Hepatocyte (in vitro differentiated cells): ENCODE data around the gene NPAS3. TPM values are rescaled to one million over a fixed set of nuclear protein-coding genes. Genes with fewer than 3 reads are reported as not detected.

Source experiments
- DNase-seq: peaks from one replicate; pipeline ENCODE4 v3.0.0-alpha.2; 2016; ENCODE audit warnings: low spot score
- H2AFZ ChIP-seq: fragments of 200-600 bp; sonication (generic); 2 replicates; pipeline ENCODE4 v1.6.0; 2016; ENCODE audit warnings: antibody characterized with exemption, mild to moderate bottlenecking
- H3K27ac ChIP-seq: fragments of 200-600 bp; sonication (generic); 2 replicates; pipeline ENCODE4 v1.5.1; 2016; ENCODE audit warnings: mild to moderate bottlenecking
- H3K27me3 ChIP-seq: fragments of 200-600 bp; sonication (generic); 2 replicates; pipeline ENCODE4 v1.6.1; 2016
- H3K36me3 ChIP-seq: fragments of 200-600 bp; sonication (generic); replicated peaks from 2 replicates; pipeline ENCODE4 v1.5.1; 2016; ENCODE audit warnings: low read depth; ENCODE audit not compliant: insufficient read depth
- H3K4me1 ChIP-seq: fragments of 200-600 bp; sonication (generic); 2 replicates; pipeline ENCODE4 v1.5.1; 2016; ENCODE audit warnings: mild to moderate bottlenecking, moderate library complexity; ENCODE audit not compliant: insufficient read depth
- H3K4me2 ChIP-seq: fragments of 200-600 bp; sonication (generic); 2 replicates; pipeline ENCODE4 v1.6.0; 2016
- H3K4me3 ChIP-seq: fragments of 200-600 bp; sonication (generic); 2 replicates; pipeline ENCODE4 v1.5.1; 2016; ENCODE audit warnings: mild to moderate bottlenecking
- H3K79me2 ChIP-seq: fragments of 200-600 bp; sonication (generic); 2 replicates; pipeline ENCODE4 v1.6.0; 2017; ENCODE audit warnings: mild to moderate bottlenecking
- H3K9me2 ChIP-seq: fragments of 200-600 bp; sonication (generic); replicated peaks from 2 replicates; pipeline ENCODE4 v1.6.0; 2017; ENCODE audit warnings: mild to moderate bottlenecking; ENCODE audit not compliant: insufficient read depth
- H3K9me3 ChIP-seq: fragments of 200-600 bp; sonication (generic); 2 replicates; pipeline ENCODE4 v1.5.1; 2016; ENCODE audit warnings: low read depth, mild to moderate bottlenecking
- H4K20me1 ChIP-seq: fragments of 200-600 bp; sonication (generic); 2 replicates; pipeline ENCODE4 v1.6.0; 2016; ENCODE audit warnings: mild to moderate bottlenecking; ENCODE audit not compliant: insufficient read depth, poor library complexity, severe bottlenecking
- CTCF ChIP-seq: fragments of 200-600 bp; sonication (generic); IDR thresholded peaks from 2 replicates; pipeline ENCODE4 v1.5.1; 2016; ENCODE audit warnings: antibody characterized with exemption, mild to moderate bottlenecking; ENCODE audit not compliant: poor library complexity
- EZH2 ChIP-seq: fragments of 200-600 bp; sonication (generic); IDR thresholded peaks from 2 replicates; pipeline ENCODE4 v1.6.1; 2016; ENCODE audit warnings: antibody characterized with exemption, mild to moderate bottlenecking, borderline replicate concordance
- EZH2phosphoT487 ChIP-seq: fragments of 200-600 bp; sonication (generic); IDR thresholded peaks from one replicate; pipeline ENCODE4 v1.6.1; 2018; ENCODE audit warnings: antibody characterized with exemption, mild to moderate bottlenecking, low read depth, moderate library complexity; ENCODE audit not compliant: unreplicated experiment, severe bottlenecking
- WGBS: methylation state at CpG from one replicate; pipeline ENCODE4 v1.1.6; 2016; ENCODE audit warnings: low lambda C conversion rate; ENCODE audit errors: missing lambda C conversion rate; 5-methylcytosine and 5-hydroxymethylcytosine counted together
- polyA plus RNA-seq: library from polyadenylated mRNA; unstranded; fragments of >200 nt; fragmentation: Nextera tagmentation; extraction: Ambion mirVana; gene quantifications from 2 replicates; pipeline ENCODE4 v1.2.1, GENCODE V29; 2016
- total RNA-seq: library from RNA; depleted of rRNA; stranded (reverse); fragments of >200 nt; gene quantifications from 2 replicates; pipeline ENCODE4 v1.2.3, GENCODE V29; 2014

The NPAS3 gene
- total and polyA plus RNA-seq, 2 experiments from 2014 or later = 0.11 to 1.1 TPM

- Histone ChIP-seq H3K27ac (no peak overlapping the region), H3K4me2 (no peak overlapping the region), H3K27me3 (peaks cover 8% of the 10 kb centered on the region), H2AFZ (no peak overlapping the region), H3K4me3 (no peak overlapping the region), H3K9me3 (no peaks in the 10 kb centered on the region), H4K20me1 (no peaks in the 10 kb centered on the region), H3K4me1 (peaks cover 4% of the 10 kb centered on the region), H3K36me3 (no peaks in the 10 kb centered on the region), H3K79me2 (no peaks in the 10 kb centered on the region), H3K9me2 (no peaks in the 10 kb centered on the region)
- 88% methylated on average over 6 of the region's 6 CpGs for WGBS
- DNase-seq = no peak
- TF ChIP-seq CTCF (no peak), EZH2phosphoT487 (no peak), EZH2 (no peak)
These were observed 544.4 kb downstream of the NPAS3 start for GRCh38 chr14:33483110-33483509.

GRCh38 chr14:33483541-33483940, 544.9 kb downstream of the NPAS3 start:
- H3K27me3 ChIP-seq = peaks cover 8% of the 10 kb centered on the region
- no peaks in the 10 kb centered on the region for H3K9me3 ChIP-seq
- H3K4me2 ChIP-seq = no peak overlapping the region
- WGBS = 78% methylated on average over 4 of the region's 4 CpGs
- no peak overlapping the region for H3K27ac ChIP-seq
- no peaks in the 10 kb centered on the region for H3K36me3 ChIP-seq
- DNase-seq = no peak
- no peaks in the 10 kb centered on the region for H3K9me2 ChIP-seq
- no peak overlapping the region for H3K4me3 ChIP-seq
- TF ChIP-seq CTCF (no peak), EZH2phosphoT487 (no peak), EZH2 (no peak)
- no peaks in the 10 kb centered on the region for H3K79me2 ChIP-seq
- no peaks in the 10 kb centered on the region for H4K20me1 ChIP-seq
- H3K4me1 ChIP-seq = peaks cover 4% of the 10 kb centered on the region
- H2AFZ ChIP-seq = no peak overlapping the region

- Histone ChIP-seq H3K9me3 (no peaks in the 10 kb centered on the region), H3K9me2 (no peaks in the 10 kb centered on the region), H2AFZ (no peak overlapping the region), H3K4me3 (no peak overlapping the region), H3K79me2 (no peaks in the 10 kb centered on the region), H4K20me1 (no peaks in the 10 kb centered on the region), H3K27me3 (peaks cover 8% of the 10 kb centered on the region), H3K4me1 (peaks cover 4% of the 10 kb centered on the region), H3K27ac (no peak overlapping the region), H3K4me2 (no peak overlapping the region), H3K36me3 (no peaks in the 10 kb centered on the region)
- TF ChIP-seq CTCF (no peak), EZH2phosphoT487 (no peak), EZH2 (no peak)
- 22% methylated on average over 5 of the region's 5 CpGs for WGBS
- DNase-seq = no peak
These were observed 545.6 kb downstream of the NPAS3 start for GRCh38 chr14:33484264-33484663.

- no peaks in the 10 kb centered on the region for H4K20me1 ChIP-seq
- H3K9me2 ChIP-seq = no peaks in the 10 kb centered on the region
- H3K4me1 ChIP-seq = peaks cover 4% of the 10 kb centered on the region
- DNase-seq = no peak
- H3K27ac ChIP-seq = no peak overlapping the region
- H3K9me3 ChIP-seq = no peaks in the 10 kb centered on the region
- 32% methylated on average over 2 of the region's 2 CpGs for WGBS
- H2AFZ ChIP-seq = no peak overlapping the region
- H3K79me2 ChIP-seq = no peaks in the 10 kb centered on the region
- no peak overlapping the region for H3K4me3 ChIP-seq
- TF ChIP-seq CTCF = no peak
- peaks cover 8% of the 10 kb centered on the region for H3K27me3 ChIP-seq
- no peak overlapping the region for H3K4me2 ChIP-seq
- no peaks in the 10 kb centered on the region for H3K36me3 ChIP-seq
These were observed 547.7 kb downstream of the NPAS3 start for GRCh38 chr14:33486332-33486890.
